ENCODE results near the gene PDCD6IP.
"Not testable (repeated sequence)": the region's sequence is repeated elsewhere in the genome, so short reads cannot be mapped to it uniquely, and the experiment has no call there.

The PDCD6IP gene

GRCh38 chr3:33781413-33781812 is 17.0 kb upstream of the PDCD6IP start:
- not testable (repeated sequence) for H3K4me1 Mint-ChIP-seq; H3K9me3 Mint-ChIP-seq; H3K27ac Mint-ChIP-seq (ENCODE audit: low read depth); H3K4me3 Mint-ChIP-seq; H3K27me3 Mint-ChIP-seq; ATAC-seq (replicated peaks; ENCODE audit: extremely low read depth, poor library complexity, severe bottlenecking); H3K36me3 Mint-ChIP-seq (ENCODE audit: insufficient read depth); DNase-seq (ENCODE audit: low spot score in 2 of 2)

GRCh38 chr3:33786565-33787327 is 11.7 kb upstream of the PDCD6IP start:
- H3K4me1 Mint-ChIP-seq: no peaks in the 10 kb centered on the region
- no peak overlapping the region for H3K4me3 Mint-ChIP-seq
- ATAC-seq (replicated peaks; ENCODE audit: extremely low read depth, poor library complexity, severe bottlenecking) (no peak), DNase-seq (ENCODE audit: low spot score in 2 of 2) (no peak)
- H3K27me3 Mint-ChIP-seq: peaks cover 17% of the 10 kb centered on the region
- H3K9me3 Mint-ChIP-seq: no peaks in the 10 kb centered on the region
- H3K36me3 Mint-ChIP-seq (ENCODE audit: insufficient read depth): peaks cover 2% of the 10 kb centered on the region
- no peak overlapping the region for H3K27ac Mint-ChIP-seq (ENCODE audit: low read depth)

- H3K27me3 Mint-ChIP-seq: peaks cover 21% of the 10 kb centered on the region
- no peaks in the 10 kb centered on the region for H3K9me3 Mint-ChIP-seq
- H3K27ac Mint-ChIP-seq (ENCODE audit: low read depth): no peak overlapping the region
- DNase-seq (ENCODE audit: low spot score in 2 of 2) (peak; percentile 19 to 41), ATAC-seq (replicated peaks; ENCODE audit: extremely low read depth, poor library complexity, severe bottlenecking) (peak; percentile 84)
- no peak overlapping the region for H3K4me3 Mint-ChIP-seq
- H3K36me3 Mint-ChIP-seq (ENCODE audit: insufficient read depth): peaks cover 2% of the 10 kb centered on the region
- H3K4me1 Mint-ChIP-seq: no peaks in the 10 kb centered on the region
Observed at GRCh38 chr3:33787328-33788009, 11.0 kb upstream of the PDCD6IP start.

GRCh38 chr3:33789183-33789954 is 9.1 kb upstream of the PDCD6IP start:
- H3K9me3 Mint-ChIP-seq: no peaks in the 10 kb centered on the region
- peaks cover 26% of the 10 kb centered on the region for H3K27me3 Mint-ChIP-seq
- H3K4me3 Mint-ChIP-seq: no peak overlapping the region
- no peak for ATAC-seq (replicated peaks; ENCODE audit: extremely low read depth, poor library complexity, severe bottlenecking)
- DNase-seq (ENCODE audit: low spot score in 2 of 2): no peak
- no peaks in the 10 kb centered on the region for H3K4me1 Mint-ChIP-seq
- no peak overlapping the region for H3K27ac Mint-ChIP-seq (ENCODE audit: low read depth)
- peaks cover 2% of the 10 kb centered on the region for H3K36me3 Mint-ChIP-seq (ENCODE audit: insufficient read depth)

GRCh38 chr3:33790091-33790490 is 8.3 kb upstream of the PDCD6IP start:
- Mint-ChIP-seq H3K4me3 (no peak overlapping the region), H3K4me1 (no peaks in the 10 kb centered on the region), H3K9me3 (no peaks in the 10 kb centered on the region), H3K36me3 (ENCODE audit: insufficient read depth) (peaks cover 2% of the 10 kb centered on the region), H3K27ac (ENCODE audit: low read depth) (no peak overlapping the region), H3K27me3 (peaks cover 26% of the 10 kb centered on the region)
- DNase-seq (ENCODE audit: low spot score in 2 of 2) (no peak), ATAC-seq (replicated peaks; ENCODE audit: extremely low read depth, poor library complexity, severe bottlenecking) (no peak)

GRCh38 chr3:33791477-33792166 is 6.8 kb upstream of the PDCD6IP start:
- Mint-ChIP-seq H3K4me3 (no peak overlapping the region), H3K9me3 (no peaks in the 10 kb centered on the region), H3K27me3 (peaks cover 26% of the 10 kb centered on the region), H3K27ac (ENCODE audit: low read depth) (no peak overlapping the region), H3K4me1 (no peaks in the 10 kb centered on the region), H3K36me3 (ENCODE audit: insufficient read depth) (peaks cover 2% of the 10 kb centered on the region)
- DNase-seq (ENCODE audit: low spot score in 2 of 2): no peak
- ATAC-seq (replicated peaks; ENCODE audit: extremely low read depth, poor library complexity, severe bottlenecking): peak; percentile 59

- peaks cover under 1% of the 10 kb centered on the region for H3K4me1 Mint-ChIP-seq
- ATAC-seq (replicated peaks; ENCODE audit: extremely low read depth, poor library complexity, severe bottlenecking) (no peak), DNase-seq (ENCODE audit: low spot score in 2 of 2) (no peak)
- no peak overlapping the region for H3K4me3 Mint-ChIP-seq
- peaks cover 26% of the 10 kb centered on the region for H3K27me3 Mint-ChIP-seq
- no peak overlapping the region for H3K27ac Mint-ChIP-seq (ENCODE audit: low read depth)
- H3K9me3 Mint-ChIP-seq: no peaks in the 10 kb centered on the region
- H3K36me3 Mint-ChIP-seq (ENCODE audit: insufficient read depth): peaks cover 2% of the 10 kb centered on the region
Observed at GRCh38 chr3:33792167-33792892, 6.1 kb upstream of the PDCD6IP start.

GRCh38 chr3:33795131-33795530 is 3.3 kb upstream of the PDCD6IP start:
- ATAC-seq (replicated peaks; ENCODE audit: extremely low read depth, poor library complexity, severe bottlenecking) (no peak), DNase-seq (ENCODE audit: low spot score in 2 of 2) (no peak)
- H3K27ac Mint-ChIP-seq (ENCODE audit: low read depth): no peak overlapping the region
- peaks cover 12% of the 10 kb centered on the region for H3K27me3 Mint-ChIP-seq
- no peaks in the 10 kb centered on the region for H3K9me3 Mint-ChIP-seq
- no peak overlapping the region for H3K4me3 Mint-ChIP-seq
- peaks cover 19% of the 10 kb centered on the region for H3K4me1 Mint-ChIP-seq
- H3K36me3 Mint-ChIP-seq (ENCODE audit: insufficient read depth): peaks cover 16% of the 10 kb centered on the region

- Mint-ChIP-seq H3K36me3 (ENCODE audit: insufficient read depth) (peaks cover 18% of the 10 kb centered on the region), H3K4me1 (peaks cover 19% of the 10 kb centered on the region), H3K27me3 (peaks cover 9% of the 10 kb centered on the region), H3K27ac (ENCODE audit: low read depth) (no peak overlapping the region), H3K9me3 (no peaks in the 10 kb centered on the region), H3K4me3 (no peak overlapping the region)
- DNase-seq (ENCODE audit: low spot score in 2 of 2): no peak
- ATAC-seq (replicated peaks; ENCODE audit: extremely low read depth, poor library complexity, severe bottlenecking): no peak
Observed at GRCh38 chr3:33795856-33796536, 2.4 kb upstream of the PDCD6IP start.

GRCh38 chr3:33798113-33798417 is 365 bp upstream of the PDCD6IP start:
- H3K4me3 Mint-ChIP-seq: peak overlapping the region; percentile 93
- H3K27me3 Mint-ChIP-seq: no peaks in the 10 kb centered on the region
- H3K27ac Mint-ChIP-seq (ENCODE audit: low read depth): peak overlapping the region; percentile 96
- ATAC-seq (replicated peaks; ENCODE audit: extremely low read depth, poor library complexity, severe bottlenecking) (peak; percentile 67), DNase-seq (ENCODE audit: low spot score in 2 of 2) (no peak)
- peaks cover 23% of the 10 kb centered on the region for H3K36me3 Mint-ChIP-seq (ENCODE audit: insufficient read depth)
- H3K4me1 Mint-ChIP-seq: peaks cover 36% of the 10 kb centered on the region
- no peaks in the 10 kb centered on the region for H3K9me3 Mint-ChIP-seq

- Mint-ChIP-seq H3K4me1 (peaks cover 47% of the 10 kb centered on the region), H3K9me3 (no peaks in the 10 kb centered on the region), H3K36me3 (ENCODE audit: insufficient read depth) (peaks cover 30% of the 10 kb centered on the region), H3K27me3 (no peaks in the 10 kb centered on the region), H3K27ac (ENCODE audit: low read depth) (peak overlapping the region; percentile 96), H3K4me3 (peak overlapping the region; percentile 93)
- DNase-seq (ENCODE audit: low spot score in 2 of 2): no peak
- no peak for ATAC-seq (replicated peaks; ENCODE audit: extremely low read depth, poor library complexity, severe bottlenecking)
Observed at GRCh38 chr3:33799202-33799551, 747 bp downstream of the PDCD6IP start.

Data from central memory CD8-positive, alpha-beta T cell (primary cell).